GM12878 (cell line): ENCODE measurements around the gene NEK10. TPM values are rescaled to one million over a fixed set of nuclear protein-coding genes. Genes with fewer than 3 reads are reported as not detected.

ENCODE experiments used
- ATAC-seq: fragments of 200-7000 bp; cut with Tn5 transposase; 3 replicates; pipeline ENCODE4 v1.9.1; 2020; ENCODE audit warnings: mild to moderate bottlenecking, moderate library complexity
- BruUV-seq: library from RNA; stranded (reverse); fragments of 400-500 nt; replicated peaks from 2 replicates; lab custom pipeline; 2021; lab: Mats Ljungman, UMichigan
- CTCF ChIA-PET: fragments of 300-600 bp; sonication (Branson Sonifier 250); formaldehyde crosslinking; extraction: SDS; loops from one replicate; lab custom pipeline; 2021; ENCODE audit warnings: inconsistent platforms; lab: Yijun Ruan, JAX
- POLR2A ChIA-PET: fragments of 350-600 bp; formaldehyde crosslinking; extraction: SDS; loops from one replicate; lab custom pipeline; 2021; ENCODE audit warnings: inconsistent platforms; lab: Charles Lee
- RAD21 ChIA-PET: fragments of 300-600 bp; sonication (Branson Sonifier 250); formaldehyde crosslinking; loops from one replicate; lab custom pipeline; 2023; ENCODE audit warnings: antibody characterized with exemption; ENCODE audit not compliant: unreplicated experiment; lab: Charles Lee
- SMC1A ChIA-PET: fragments of 300-600 bp; sonication (Branson Sonifier 250); formaldehyde crosslinking; loops from one replicate; lab custom pipeline; 2023; ENCODE audit not compliant: unreplicated experiment, uncharacterized antibody; lab: Charles Lee
- DNase-seq: peaks from one replicate; pipeline ENCODE4 v3.0.0-alpha.2; 2011; ENCODE audit warnings: low read depth, low spot score
- FAIRE-seq: peaks from 3 replicates; lab custom pipeline; 2011; peaks lifted over from hg19 to GRCh38; lab: Jason Lieb, UNC
- H2AFZ ChIP-seq: 2 replicates; pipeline ENCODE4 v1.6.0; 2011; ENCODE audit warnings: low read depth, low read length, control low read depth; ENCODE audit not compliant: control insufficient read depth
- H3K27ac ChIP-seq: 2 replicates; pipeline ENCODE4 v1.5.1; 2011; ENCODE audit warnings: control low read depth; ENCODE audit not compliant: control insufficient read depth, insufficient read depth
- H3K27me3 ChIP-seq, 2 experiments: replicated peaks in 1 of 2; 2 replicates each; pipeline versions ENCODE4 v1.6.0 to v1.6.1; 2011; ENCODE audit warnings: low read length in 1 of 2; ENCODE audit not compliant: control insufficient read depth in 2 of 2, insufficient read depth in 2 of 2
- H3K36me3 ChIP-seq, 2 experiments: 2 replicates each; pipeline ENCODE4 v1.5.1; 2011; ENCODE audit warnings: low read length in 1 of 2; ENCODE audit not compliant: control insufficient read depth in 2 of 2, insufficient read depth in 2 of 2
- H3K4me1 ChIP-seq: 2 replicates; pipeline ENCODE4 v1.6.1; 2011; ENCODE audit warnings: mild to moderate bottlenecking, low read length, moderate library complexity, mixed read lengths; ENCODE audit not compliant: control insufficient read depth, insufficient read depth
- H3K4me2 ChIP-seq: 2 replicates; pipeline ENCODE4 v1.6.0; 2011; ENCODE audit warnings: control low read depth; ENCODE audit not compliant: control insufficient read depth, insufficient read depth
- H3K4me3 ChIP-seq: fragments of 200-600 bp; sonication (generic); 2 replicates; pipeline ENCODE4 v1.5.1; 2016
- H3K79me2 ChIP-seq: 2 replicates; pipeline ENCODE4 v1.6.0; 2011; ENCODE audit warnings: low read length; ENCODE audit not compliant: control insufficient read depth, insufficient read depth
- H3K9ac ChIP-seq: 2 replicates; pipeline ENCODE4 v1.8.0; 2011; ENCODE audit warnings: low read length, control low read depth, mixed read lengths; ENCODE audit not compliant: control insufficient read depth, insufficient read depth
- H3K9me3 ChIP-seq: replicated peaks from 3 replicates; pipeline ENCODE4 v1.5.1; 2011; ENCODE audit warnings: mild to moderate bottlenecking, low read length; ENCODE audit not compliant: control insufficient read depth, insufficient read depth
- H4K20me1 ChIP-seq: 2 replicates; pipeline ENCODE4 v1.6.0; 2011; ENCODE audit not compliant: control insufficient read depth, insufficient read depth
- BRCA1 ChIP-seq: IDR thresholded peaks from 2 replicates; pipeline ENCODE4 v1.6.1; 2011; ENCODE audit warnings: low read depth, low read length, improper control_type of control experiment
- NKRF ChIP-seq: fragments of 450-650 bp; conservative IDR thresholded peaks from 2 replicates; pipeline ENCODE4 v1.6.1; 2017; ENCODE audit warnings: mild to moderate bottlenecking, moderate library complexity
- NR2C2 ChIP-seq: IDR thresholded peaks from 2 replicates; pipeline ENCODE4 v1.6.1; 2011; ENCODE audit warnings: borderline replicate concordance, low read depth; ENCODE audit not compliant: control insufficient read depth, insufficient read length
- SPI1 ChIP-seq: IDR thresholded peaks from 2 replicates; pipeline ENCODE4 v1.6.1; 2011; ENCODE audit warnings: low read depth, mild to moderate bottlenecking, low read length, moderate library complexity, borderline replicate concordance; ENCODE audit not compliant: insufficient read depth
- SUPT20H ChIP-seq: IDR thresholded peaks from 2 replicates; pipeline ENCODE4 v1.6.1; 2011; ENCODE audit warnings: low read depth, mild to moderate bottlenecking, low read length, moderate library complexity, borderline replicate concordance; ENCODE audit not compliant: control insufficient read depth
- SUZ12 ChIP-seq: fragments of 200-600 bp; sonication (generic); IDR thresholded peaks from one replicate; pipeline ENCODE4 v1.6.1; 2018; ENCODE audit warnings: antibody characterized with exemption, mild to moderate bottlenecking; ENCODE audit not compliant: unreplicated experiment
- WRNIP1 ChIP-seq: IDR thresholded peaks from 2 replicates; pipeline ENCODE4 v1.6.1; 2011; ENCODE audit warnings: low read depth, low read length, improper control_type of control experiment, borderline replicate concordance
- YY1 ChIP-seq: IDR thresholded peaks from 2 replicates; pipeline ENCODE4 v1.6.1; 2011; ENCODE audit warnings: low read depth, mild to moderate bottlenecking, low read length
- ZNF384 ChIP-seq: IDR thresholded peaks from 2 replicates; pipeline ENCODE4 v1.6.1; 2012; ENCODE audit warnings: low read depth, mild to moderate bottlenecking, low read length, improper control_type of control experiment, borderline replicate concordance
- WGBS: methylation state at CpG from one replicate; pipeline ENCODE4 v1.1.6; 2016; ENCODE audit warnings: low lambda C conversion rate; ENCODE audit not compliant: insufficient replicate concordance, insufficient coverage; ENCODE audit errors: missing lambda C conversion rate; 5-methylcytosine and 5-hydroxymethylcytosine counted together
- in situ Hi-C: fragments of 300-500 bp; cut with MboI; formaldehyde crosslinking; loops from 9 replicates; pipeline ENCODE4 v1.14.3; 2018; ENCODE audit warnings: mixed read lengths
- intact Hi-C: fragments of 100-400 bp; cut with micrococcal nuclease; formaldehyde crosslinking; loops from one replicate; pipeline ENCODE4 v1.14.2; 2022; ENCODE audit not compliant: unreplicated experiment
- polyA plus RNA-seq, 11 experiments: library from polyadenylated mRNA; depleted of rRNA in 4 of 11; unstranded in 6 of 11; stranded (reverse) in 5 of 11; fragments of >200 nt; fragmentation: Nextera tagmentation in 4 of 11; fragmentation: Illumina TruSeq in 1 of 11; extraction: Ambion mirVana in 4 of 11; extraction: Trizol in 1 of 11; gene quantifications; 1 replicate in 1 of 11; 2 replicates in 10 of 11; pipeline versions ENCODE4 v1.2.1 to v1.2.3, GENCODE V29; 2011 to 2016; ENCODE audit warnings: inconsistent platforms in 2 of 11, missing spikeins in 2 of 11, low read depth in 1 of 11
- total RNA-seq, 4 experiments: library from RNA; depleted of rRNA in 3 of 4; stranded (reverse); fragments of >200 nt in 3 of 4; fragmentation: Illumina TruSeq in 1 of 4; extraction: Trizol in 1 of 4; gene quantifications; 2 replicates each; pipeline versions ENCODE4 v1.2.1 to v1.2.3, GENCODE V29; 2013 to 2021

Gene NEK10
- total and polyA plus RNA-seq, 10 of the 15 experiments (the other 5 are each of a cell fraction or from before 2014, with no cell fraction given) = 0.06 to 0.40 (median 0.16) TPM; not detected in 2

DNA sequence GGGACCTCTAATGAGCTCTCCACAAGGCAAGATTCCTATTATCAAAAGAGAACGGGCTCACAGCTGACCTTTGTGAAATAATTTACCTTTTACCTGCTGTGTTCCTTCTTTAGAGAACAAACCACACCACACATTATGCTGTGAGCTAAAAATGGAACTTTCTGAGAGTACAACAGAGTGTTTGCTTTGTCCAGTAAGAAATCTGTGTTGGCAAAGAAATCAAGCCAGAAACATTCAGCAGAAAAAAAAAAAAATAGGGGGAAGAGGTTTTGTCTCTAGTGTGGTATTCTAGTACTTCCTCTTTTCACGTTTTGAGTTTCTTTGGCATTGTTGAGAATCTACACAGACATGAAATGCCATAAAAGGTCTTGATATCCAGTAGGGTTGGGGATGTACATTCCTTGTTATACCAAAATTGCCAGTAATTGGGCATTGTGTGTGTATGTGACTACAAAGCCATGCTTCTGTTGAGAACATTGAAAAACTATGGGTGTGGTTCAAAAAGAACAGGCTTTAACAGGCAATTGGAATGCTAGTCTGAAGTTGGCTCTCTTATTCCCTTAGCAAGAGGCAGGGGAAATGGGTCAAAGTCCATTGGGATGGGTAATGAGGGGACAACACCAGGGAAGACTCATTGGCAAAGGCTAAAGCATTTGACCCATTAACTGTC lies 273.5 kb downstream of the NEK10 start:
- H4K20me1 ChIP-seq = no peaks in the 10 kb centered on the region
- no TSS peak for BruUV-seq
- no peak overlapping the region for H3K4me3 ChIP-seq
- 0% methylated on average over 2 of the region's 2 CpGs for WGBS
- ATAC-seq = peak; percentile 53
- no peaks in the 10 kb centered on the region for H3K9me3 ChIP-seq
- in situ Hi-C loops (no loop called here), intact Hi-C loops (no loop called here)
- no peak overlapping the region for H2AFZ ChIP-seq
- no peaks in the 10 kb centered on the region for H3K79me2 ChIP-seq
- H3K27ac ChIP-seq = no peak overlapping the region
- no peak overlapping the region for H3K4me2 ChIP-seq
- TF ChIP-seq SPI1 (peak; percentile 34; the same call in 1 of the 2 replicates), ZNF384 (peak; percentile 59; the same call in 1 of the 2 replicates), YY1 (no peak)
- no peak for FAIRE-seq
- H3K36me3 ChIP-seq = no peaks in the 10 kb centered on the region
- ChIA-PET POLR2A (interaction anchor here (1.2 kb wide), 1 partner anchor 48 kb away, joined by 3 read pairs; no protein-coding TSS in a partner anchor), RAD21 (no interaction called here), CTCF (no interaction called here), SMC1A (no interaction called here)
- H3K27me3 ChIP-seq = no peaks in the 10 kb centered on the region
- H3K9ac ChIP-seq = no peak overlapping the region
- no peak for DNase-seq
- no peaks in the 10 kb centered on the region; the same call in 1 of the 2 replicates for H3K4me1 ChIP-seq

GRCh38 chr3:27094721-27095120 lies 274.5 kb downstream of the NEK10 start:
- Histone ChIP-seq H3K4me2 (no peak overlapping the region), H3K9ac (no peak overlapping the region), H3K79me2 (no peaks in the 10 kb centered on the region), H4K20me1 (no peaks in the 10 kb centered on the region), H2AFZ (no peak overlapping the region), H3K36me3 (no peaks in the 10 kb centered on the region), H3K27me3 (no peaks in the 10 kb centered on the region), H3K4me1 (no peaks in the 10 kb centered on the region; the same call in 1 of the 2 replicates), H3K27ac (no peak overlapping the region), H3K4me3 (no peak overlapping the region), H3K9me3 (no peaks in the 10 kb centered on the region)
- no peak for ATAC-seq
- SMC1A ChIA-PET = interaction anchor here (0.6 kb wide), 1 partner anchor 322 kb away, joined by 3 read pairs; no protein-coding TSS in a partner anchor
- no TSS peak for BruUV-seq
- TF ChIP-seq SUPT20H = no peak
- no peak for TF ChIP-seq NKRF
- TF ChIP-seq WRNIP1 = no peak
- no peak for TF ChIP-seq SUZ12
- TF ChIP-seq BRCA1 = no peak
- TF ChIP-seq NR2C2 = no peak
- in situ Hi-C loops = no loop called here
- FAIRE-seq = no peak
- POLR2A ChIA-PET = interaction anchor here (1.2 kb wide), 1 partner anchor 47 kb away, joined by 3 read pairs; no protein-coding TSS in a partner anchor
- RAD21 ChIA-PET = no interaction called here
- DNase-seq = no peak
- 1% methylated on average over 4 of the region's 4 CpGs for WGBS
- CTCF ChIA-PET = no interaction called here
- intact Hi-C loops = no loop called here
